ENCODE results near the gene MT1M.
"Not testable (repeated sequence)": the region's sequence is repeated elsewhere in the genome, so short reads cannot be mapped to it uniquely, and the experiment has no call there.

MT1M gene

GRCh38 chr16:56632156-56632847 is at the start of gene MT1M:
MT1M (plus strand) TSS chr16:56632659; CDS start chr16:56632732, 73 bp downstream.
- no peak within 1 kb of the TSS for H3K27ac ChIP-seq
- no peak for TF ChIP-seq CTCF (IDR thresholded peaks at IDR 0.05; ENCODE audit: low read depth, low read length, missing control alignments)
- in situ Hi-C loops (cut with HindIII; ENCODE audit: low pct_ligation_motif_present, low sequenced_read_pairs): no loop called here
- peak within 1 kb of the TSS; percentile 48 for H3K4me3 ChIP-seq (ENCODE audit: low read depth, low read length)
- H3K36me3 ChIP-seq (replicated peaks): no peaks in the 10 kb centered on the region
- peaks cover 31% of the 10 kb centered on the region for H3K27me3 ChIP-seq (replicated peaks)
- DNase-seq: no peak

- H3K36me3 ChIP-seq (replicated peaks); in situ Hi-C loops (cut with HindIII; ENCODE audit: low pct_ligation_motif_present, low sequenced_read_pairs); H3K27me3 ChIP-seq (replicated peaks); H3K27ac ChIP-seq; H3K4me3 ChIP-seq (ENCODE audit: low read depth, low read length); DNase-seq: not testable (repeated sequence)
Observed at GRCh38 chr16:56582911-56583310, 49.5 kb upstream of the MT1M start.

GRCh38 chr16:56583351-56584168 is 48.9 kb upstream of the MT1M start:
- Histone ChIP-seq H3K4me3 (ENCODE audit: low read depth, low read length) (no peak overlapping the region), H3K36me3 (replicated peaks) (no peaks in the 10 kb centered on the region), H3K27ac (no peak overlapping the region), H3K27me3 (replicated peaks) (peaks cover 3% of the 10 kb centered on the region)
- no peak for TF ChIP-seq CTCF (IDR thresholded peaks at IDR 0.05; ENCODE audit: low read depth, low read length, missing control alignments)
- in situ Hi-C loops (cut with HindIII; ENCODE audit: low pct_ligation_motif_present, low sequenced_read_pairs): no loop called here
- DNase-seq: no peak

GRCh38 chr16:56584276-56584675 is 48.2 kb upstream of the MT1M start:
- in situ Hi-C loops (cut with HindIII; ENCODE audit: low pct_ligation_motif_present, low sequenced_read_pairs): no loop called here
- Histone ChIP-seq H3K27ac (no peak overlapping the region), H3K36me3 (replicated peaks) (no peaks in the 10 kb centered on the region), H3K4me3 (ENCODE audit: low read depth, low read length) (no peak overlapping the region), H3K27me3 (replicated peaks) (peaks cover 10% of the 10 kb centered on the region)
- no peak for TF ChIP-seq CTCF (IDR thresholded peaks at IDR 0.05; ENCODE audit: low read depth, low read length, missing control alignments)
- no peak for DNase-seq

- in situ Hi-C loops (cut with HindIII; ENCODE audit: low pct_ligation_motif_present, low sequenced_read_pairs): no loop called here
- no peaks in the 10 kb centered on the region for H3K36me3 ChIP-seq (replicated peaks)
- DNase-seq: no peak
- H3K27ac ChIP-seq: no peak overlapping the region
- peaks cover 23% of the 10 kb centered on the region for H3K27me3 ChIP-seq (replicated peaks)
- H3K4me3 ChIP-seq (ENCODE audit: low read depth, low read length): peak overlapping the region; percentile 27
- TF ChIP-seq CTCF (IDR thresholded peaks at IDR 0.05; ENCODE audit: low read depth, low read length, missing control alignments): no peak
Observed at GRCh38 chr16:56588781-56589140, 43.7 kb upstream of the MT1M start.

- H3K4me3 ChIP-seq (ENCODE audit: low read depth, low read length): peak within 1 kb of the TSS; percentile 27
- DNase-seq: no peak
Observed at GRCh38 chr16:56589141-56590039, 43.1 kb upstream of the MT1M start, which contains the start of gene MT3. MT3 (plus strand) TSS chr16:56589528; CDS start chr16:56589591, 63 bp downstream.

More at GRCh38 chr16:56589141-56590039, 43.1 kb upstream of the MT1M start, which contains the start of gene MT3:
- Histone ChIP-seq H3K27ac (no peak within 1 kb of the TSS), H3K36me3 (replicated peaks) (no peaks in the 10 kb centered on the region), H3K27me3 (replicated peaks) (peaks cover 23% of the 10 kb centered on the region)
- in situ Hi-C loops (cut with HindIII; ENCODE audit: low pct_ligation_motif_present, low sequenced_read_pairs): no loop called here
- no peak for TF ChIP-seq CTCF (IDR thresholded peaks at IDR 0.05; ENCODE audit: low read depth, low read length, missing control alignments)

Data from brain microvascular endothelial cell (primary cell).